Urinary bladder (tissue), 4 donors: Measurements from ENCODE around the gene PELI1. TPM values are rescaled to one million over a fixed set of nuclear protein-coding genes. Genes with fewer than 3 reads are reported as not detected.

Source experiments
- DNase-seq: peaks from one replicate; pipeline ENCODE4 v3.0.0-alpha.2; 2015; ENCODE audit errors: extremely low spot score
- H3K27ac ChIP-seq: one replicate; pipeline ENCODE4 v1.5.1; 2013; ENCODE audit warnings: low read depth, mild to moderate bottlenecking, moderate library complexity
- H3K36me3 ChIP-seq: one replicate; pipeline ENCODE4 v1.6.1; 2013; ENCODE audit warnings: mild to moderate bottlenecking, moderate library complexity; ENCODE audit not compliant: insufficient read depth
- H3K4me1 ChIP-seq: one replicate; pipeline ENCODE4 v1.6.1; 2013; ENCODE audit warnings: mild to moderate bottlenecking, moderate library complexity; ENCODE audit not compliant: insufficient read depth
- H3K4me3 ChIP-seq: one replicate; pipeline ENCODE4 v1.5.1; 2013; ENCODE audit warnings: low read depth, low read length
- WGBS: extraction: QIAGEN DNeasy Blood & Tissue Kit; methylation state at CpG from one replicate; pipeline ENCODE4 v1.1.7; 2013; 5-methylcytosine and 5-hydroxymethylcytosine counted together
- polyA plus RNA-seq: library from polyadenylated mRNA; stranded (reverse); fragments of 200-250 nt; gene quantifications from one replicate; pipeline ENCODE4 v1.2.3, GENCODE V29; 2013
- total RNA-seq: library from RNA; depleted of rRNA; stranded (reverse); fragments of >200 nt; gene quantifications from one replicate; pipeline ENCODE4 v1.2.3, GENCODE V29; 2014
- donor health status: healthy with polysubstance abuse.
- donor health status: healthy.

Gene PELI1
- total and polyA plus RNA-seq, 2 donors, result 15.4 to 43.4 TPM

GRCh38 chr2:64141674-64142405, 2.4 kb downstream of the PELI1 start:
- Histone ChIP-seq H3K4me1 (peaks cover 3% of the 10 kb centered on the region), H3K4me3 (peak overlapping the region; percentile 25), H3K36me3 (peaks cover 2% of the 10 kb centered on the region), H3K27ac (no peak overlapping the region)
- no peak for DNase-seq
- WGBS, result 39% methylated on average over 2 of the region's 2 CpGs

DNA sequence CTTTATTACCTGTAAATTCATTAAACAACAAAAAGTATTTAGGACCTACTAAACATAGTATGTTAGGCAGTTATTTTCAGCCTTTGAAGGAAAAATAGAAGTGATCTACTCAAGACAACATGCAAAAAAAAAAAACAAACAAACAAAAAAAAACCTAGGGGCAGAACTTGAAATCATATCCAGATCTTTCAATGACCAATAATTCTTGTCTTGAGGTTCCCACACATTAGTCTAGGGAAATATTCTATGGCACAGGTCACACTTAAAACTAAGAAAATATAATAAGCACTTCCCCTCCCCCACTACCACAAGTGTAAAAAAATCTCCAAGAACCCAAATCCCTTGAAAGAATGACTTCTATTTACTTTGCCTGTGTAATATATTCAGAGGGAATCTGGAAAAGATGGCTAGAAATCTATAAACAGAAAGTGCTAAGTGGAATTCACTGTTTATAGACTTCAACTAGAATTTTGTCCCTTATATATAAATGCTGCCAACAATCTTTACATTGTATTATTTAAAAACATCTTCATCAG, 3.5 kb downstream of the PELI1 start:
- DNase-seq, result no peak
- Histone ChIP-seq H3K4me1 (peaks cover 3% of the 10 kb centered on the region), H3K36me3 (peaks cover 2% of the 10 kb centered on the region), H3K4me3 (no peak overlapping the region), H3K27ac (no peak overlapping the region)

GRCh38 chr2:64139956-64140355, 4.3 kb downstream of the PELI1 start:
- no peak overlapping the region for H3K27ac ChIP-seq
- WGBS, result 62% methylated on average over 2 of the region's 2 CpGs
- H3K4me1 ChIP-seq, result peaks cover 3% of the 10 kb centered on the region
- H3K36me3 ChIP-seq, result peaks cover 2% of the 10 kb centered on the region
- no peak overlapping the region for H3K4me3 ChIP-seq
- no peak for DNase-seq

- 87% methylated on average over 3 of the region's 3 CpGs for whole genome bisulfite sequencing
- Histone ChIP-seq H3K4me3 (no peak overlapping the region), H3K27ac (no peak overlapping the region), H3K36me3 (peaks cover 2% of the 10 kb centered on the region), H3K4me1 (peaks cover 3% of the 10 kb centered on the region)
- DNase-seq, result no peak
Measured at GRCh38 chr2:64137996-64138395, 6.2 kb downstream of the PELI1 start.

- Histone ChIP-seq H3K4me3 (no peak overlapping the region), H3K4me1 (peaks cover 3% of the 10 kb centered on the region), H3K36me3 (peaks cover 2% of the 10 kb centered on the region), H3K27ac (peak overlapping the region; percentile 23)
- 61% methylated on average over 3 of the region's 3 CpGs for WGBS
- no peak for DNase-seq
Measured at GRCh38 chr2:64137567-64137966, 6.7 kb downstream of the PELI1 start.

DNA sequence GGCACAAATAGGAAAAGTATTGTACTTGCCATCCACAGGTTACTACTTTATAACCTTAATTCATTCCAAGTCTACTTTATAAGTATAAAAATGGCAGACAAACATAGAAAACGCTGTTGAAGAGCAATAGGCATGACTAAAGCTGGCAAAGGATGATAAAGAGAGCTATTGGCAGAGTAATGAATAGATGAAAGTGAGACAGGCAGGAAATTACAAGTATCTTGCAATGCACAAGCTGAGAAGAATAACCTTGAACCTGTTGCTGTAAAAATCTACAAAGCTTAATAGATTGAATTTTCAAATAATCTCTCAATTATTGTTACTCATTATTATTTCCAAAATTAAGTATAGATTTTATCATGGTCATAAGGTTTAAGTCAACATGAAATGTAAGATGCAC, 8.8 kb downstream of the PELI1 start:
- 79% methylated on average over 1 of the region's 1 CpG for WGBS
- Histone ChIP-seq H3K36me3 (peaks cover 2% of the 10 kb centered on the region), H3K4me1 (peaks cover 3% of the 10 kb centered on the region), H3K4me3 (no peak overlapping the region), H3K27ac (no peak overlapping the region)
- DNase-seq, result no peak

- no peak for DNase-seq
- H3K27ac ChIP-seq, result no peak overlapping the region
- no peak overlapping the region for H3K4me3 ChIP-seq
- peaks cover 2% of the 10 kb centered on the region for H3K36me3 ChIP-seq
- H3K4me1 ChIP-seq, result peaks cover 3% of the 10 kb centered on the region
Measured at GRCh38 chr2:64134813-64135212, 9.4 kb downstream of the PELI1 start.

DNA sequence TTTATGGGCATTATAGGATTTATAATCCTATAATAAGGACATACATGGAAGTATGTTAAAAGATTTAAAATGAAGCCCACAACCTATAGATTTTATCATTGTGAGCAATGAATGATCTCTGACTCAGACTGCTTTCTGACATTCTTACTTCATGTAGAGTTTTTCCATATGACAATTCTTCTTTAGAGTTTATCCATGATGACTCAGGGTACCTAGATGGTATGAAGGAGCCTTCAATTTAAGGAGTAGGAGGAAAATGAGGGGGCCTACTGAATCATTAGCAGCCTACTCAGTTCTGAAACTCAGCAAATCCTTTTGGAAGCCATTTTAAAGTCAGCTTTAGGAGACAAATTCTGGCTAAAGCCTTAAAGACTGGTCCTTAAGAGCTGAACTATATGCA, 10.4 kb downstream of the PELI1 start:
- Histone ChIP-seq H3K4me1 (peaks cover 1% of the 10 kb centered on the region), H3K4me3 (no peak overlapping the region), H3K27ac (no peak overlapping the region), H3K36me3 (no peaks in the 10 kb centered on the region)
- DNase-seq, result no peak

- Histone ChIP-seq H3K27ac (no peak overlapping the region), H3K36me3 (no peaks in the 10 kb centered on the region), H3K4me1 (peaks cover 1% of the 10 kb centered on the region), H3K4me3 (no peak overlapping the region)
- DNase-seq, result no peak
- WGBS, result 84% methylated on average over 1 of the region's 1 CpG
Measured at GRCh38 chr2:64133354-64133753, 10.9 kb downstream of the PELI1 start.

GRCh38 chr2:64130333-64130732, 13.9 kb downstream of the PELI1 start:
- Histone ChIP-seq H3K36me3 (no peaks in the 10 kb centered on the region), H3K27ac (no peak overlapping the region), H3K4me1 (no peaks in the 10 kb centered on the region), H3K4me3 (no peak overlapping the region)
- no peak for DNase-seq
- 86% methylated on average over 2 of the region's 2 CpGs for WGBS

- Histone ChIP-seq H3K4me3 (no peak overlapping the region), H3K4me1 (no peaks in the 10 kb centered on the region), H3K36me3 (no peaks in the 10 kb centered on the region), H3K27ac (no peak overlapping the region)
- no peak for DNase-seq
Measured at GRCh38 chr2:64128943-64129391, 15.3 kb downstream of the PELI1 start.

DNA sequence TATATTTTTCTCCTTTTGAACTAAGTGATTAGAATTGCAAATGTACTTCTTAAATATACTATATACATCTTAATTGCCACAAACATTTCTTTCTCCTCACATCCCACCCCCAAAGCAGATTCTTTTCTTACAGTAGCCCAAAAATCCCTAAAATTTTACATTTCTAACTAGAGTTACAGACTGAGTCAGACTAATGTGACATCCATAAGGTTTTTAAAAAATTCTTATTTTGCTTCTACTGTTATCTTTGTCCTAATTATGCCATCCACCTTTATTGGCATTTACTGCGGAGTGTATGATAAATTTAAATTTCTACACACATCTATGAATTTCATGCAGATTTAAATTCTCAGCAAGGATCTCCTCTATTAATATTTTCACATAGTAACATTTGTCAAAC, 15.8 kb downstream of the PELI1 start:
- no peaks in the 10 kb centered on the region for H3K36me3 ChIP-seq
- H3K4me1 ChIP-seq, result no peaks in the 10 kb centered on the region
- no peak overlapping the region for H3K4me3 ChIP-seq
- no peak overlapping the region for H3K27ac ChIP-seq
- no peak for DNase-seq
- 99% methylated on average over 1 of the region's 1 CpG for WGBS

DNA sequence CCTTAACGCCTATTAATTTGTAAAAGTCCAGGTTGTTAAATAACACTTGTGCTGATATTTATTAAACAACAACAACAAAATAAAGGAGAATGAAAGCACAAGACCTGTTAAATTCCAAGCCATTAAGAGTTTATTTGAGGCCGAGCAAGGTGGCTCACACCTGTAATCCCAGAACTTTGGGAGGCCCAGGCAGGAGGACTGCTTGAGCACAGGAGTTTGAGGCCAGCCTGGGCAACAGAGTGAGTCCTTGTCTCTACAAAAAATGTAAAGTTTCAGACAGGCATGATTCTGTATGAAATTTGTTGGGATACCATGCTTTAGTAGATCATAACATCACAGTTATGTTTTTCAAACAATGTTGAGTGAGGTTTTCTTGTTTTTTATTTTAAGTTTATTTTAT, 17.1 kb downstream of the PELI1 start:
- no peaks in the 10 kb centered on the region for H3K4me1 ChIP-seq
- no peak overlapping the region for H3K27ac ChIP-seq
- over 99% methylated on average over 2 of the region's 2 CpGs for WGBS
- H3K4me3 ChIP-seq, result no peak overlapping the region
- no peak for DNase-seq
- no peaks in the 10 kb centered on the region for H3K36me3 ChIP-seq

DNA sequence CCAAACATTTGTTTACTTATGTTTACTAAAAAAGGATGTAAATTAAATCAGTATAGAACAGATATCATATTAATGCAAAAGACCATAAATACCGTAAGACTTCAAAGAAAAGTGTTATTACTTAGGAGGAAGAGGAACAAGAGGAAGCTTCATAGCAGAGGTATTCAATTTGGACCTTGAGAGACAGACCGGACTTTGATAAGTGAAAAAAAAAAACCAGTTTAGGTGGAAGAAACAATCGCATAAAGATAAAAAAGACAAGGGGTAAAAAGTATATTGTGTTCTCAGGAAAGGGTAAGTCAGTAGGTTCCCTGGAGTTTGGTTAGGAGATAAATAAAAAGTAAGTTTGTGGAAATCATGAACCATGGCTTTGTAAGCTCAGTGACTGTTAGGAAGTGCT, 17.6 kb downstream of the PELI1 start:
- H3K4me1 ChIP-seq, result no peaks in the 10 kb centered on the region
- DNase-seq, result no peak
- 88% methylated on average over 3 of the region's 3 CpGs for WGBS
- no peak overlapping the region for H3K27ac ChIP-seq
- H3K36me3 ChIP-seq, result no peaks in the 10 kb centered on the region
- no peak overlapping the region for H3K4me3 ChIP-seq

- Histone ChIP-seq H3K36me3 (peaks cover 2% of the 10 kb centered on the region), H3K4me1 (no peaks in the 10 kb centered on the region), H3K27ac (no peak overlapping the region), H3K4me3 (no peak overlapping the region)
- DNase-seq, result no peak
Measured at GRCh38 chr2:64124571-64124970, 19.6 kb downstream of the PELI1 start.
